ENCODE results near the gene MDH1B.

Gene MDH1B

DNA sequence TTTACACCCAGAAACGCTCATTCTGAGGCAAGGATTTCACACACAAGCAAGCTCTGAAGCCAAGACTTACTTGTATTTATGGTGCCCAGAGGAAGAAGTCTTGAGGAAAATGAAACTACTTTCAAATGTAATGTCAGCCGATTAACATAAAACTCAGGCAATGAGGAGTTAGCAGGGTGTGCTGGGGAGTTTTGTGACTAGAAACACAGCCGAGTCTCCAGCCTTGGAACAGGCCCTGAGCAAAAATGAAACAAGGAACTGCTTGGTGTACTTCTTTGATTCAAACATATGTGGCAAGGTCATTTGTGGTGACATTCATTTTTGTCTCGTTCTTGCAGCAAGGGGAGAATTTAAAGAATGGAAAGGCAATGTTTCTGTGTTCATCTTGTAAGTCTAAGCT lies 51.4 kb downstream of the MDH1B start:
- TF ChIP-seq, protein P1, sequence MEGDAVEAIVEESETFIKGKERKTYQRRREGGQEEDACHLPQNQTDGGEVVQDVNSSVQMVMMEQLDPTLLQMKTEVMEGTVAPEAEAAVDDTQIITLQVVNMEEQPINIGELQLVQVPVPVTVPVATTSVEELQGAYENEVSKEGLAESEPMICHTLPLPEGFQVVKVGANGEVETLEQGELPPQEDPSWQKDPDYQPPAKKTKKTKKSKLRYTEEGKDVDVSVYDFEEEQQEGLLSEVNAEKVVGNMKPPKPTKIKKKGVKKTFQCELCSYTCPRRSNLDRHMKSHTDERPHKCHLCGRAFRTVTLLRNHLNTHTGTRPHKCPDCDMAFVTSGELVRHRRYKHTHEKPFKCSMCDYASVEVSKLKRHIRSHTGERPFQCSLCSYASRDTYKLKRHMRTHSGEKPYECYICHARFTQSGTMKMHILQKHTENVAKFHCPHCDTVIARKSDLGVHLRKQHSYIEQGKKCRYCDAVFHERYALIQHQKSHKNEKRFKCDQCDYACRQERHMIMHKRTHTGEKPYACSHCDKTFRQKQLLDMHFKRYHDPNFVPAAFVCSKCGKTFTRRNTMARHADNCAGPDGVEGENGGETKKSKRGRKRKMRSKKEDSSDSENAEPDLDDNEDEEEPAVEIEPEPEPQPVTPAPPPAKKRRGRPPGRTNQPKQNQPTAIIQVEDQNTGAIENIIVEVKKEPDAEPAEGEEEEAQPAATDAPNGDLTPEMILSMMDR (conservative IDR thresholded peaks at IDR 0.05; ENCODE audit: low read length): no peak
- no peak overlapping the region for H3K4me3 ChIP-seq (ENCODE audit: low read length)
- no peak for DNase-seq (ENCODE audit: low read depth)

DNA sequence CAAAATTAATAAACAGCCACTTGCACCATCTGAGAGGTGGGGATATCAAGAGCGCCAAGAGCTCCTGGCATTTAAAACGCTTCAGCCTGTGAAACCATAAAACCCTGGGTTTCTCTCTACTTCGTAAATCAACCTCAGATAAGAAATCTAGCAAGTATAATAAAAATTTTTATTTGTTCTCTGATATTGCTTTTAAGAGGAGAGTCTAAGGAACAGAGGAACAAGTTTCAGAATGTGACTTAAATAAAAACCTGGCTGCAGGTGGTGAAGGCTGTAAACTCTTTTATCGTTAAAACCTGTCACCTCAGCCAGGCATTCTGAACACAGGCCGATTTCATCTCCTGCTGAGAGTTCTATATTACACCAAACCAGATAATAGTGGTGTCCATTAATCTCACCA lies 56.8 kb downstream of the MDH1B start:
- TF ChIP-seq, protein P1 (conservative IDR thresholded peaks at IDR 0.05; ENCODE audit: low read length): no peak
- DNase-seq (ENCODE audit: low read depth): no peak
- H3K4me3 ChIP-seq (ENCODE audit: low read length): no peak overlapping the region

DNA sequence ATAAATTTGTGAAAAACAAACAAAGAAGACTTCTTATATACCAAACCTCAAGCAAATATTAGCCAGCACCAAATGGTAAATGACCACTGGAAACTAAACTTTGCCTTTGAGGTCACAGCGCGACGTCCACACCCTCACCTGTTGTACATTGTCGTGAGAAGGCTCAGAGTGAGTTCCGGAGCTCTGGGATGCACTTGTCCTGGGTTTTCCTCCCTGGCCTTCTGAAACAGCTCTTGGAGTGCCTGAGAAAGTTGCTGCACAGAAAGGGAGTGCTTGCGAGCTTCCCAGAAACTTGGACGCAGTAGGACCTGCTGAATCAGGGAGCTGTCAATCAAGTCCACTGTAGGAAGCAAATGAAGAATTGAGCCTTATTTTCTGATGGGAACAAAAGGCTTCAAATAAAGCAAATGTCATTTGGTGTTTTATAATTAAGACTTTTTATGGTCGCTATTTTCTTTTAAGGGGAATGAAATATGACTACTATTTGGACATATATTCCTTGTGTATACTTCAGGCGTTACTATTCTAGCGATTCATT lies 57.9 kb downstream of the MDH1B start:
- H3K4me3 ChIP-seq (ENCODE audit: low read length): no peak overlapping the region
- TF ChIP-seq, protein P1 (conservative IDR thresholded peaks at IDR 0.05; ENCODE audit: low read length): no peak
- DNase-seq (ENCODE audit: low read depth): no peak

DNA sequence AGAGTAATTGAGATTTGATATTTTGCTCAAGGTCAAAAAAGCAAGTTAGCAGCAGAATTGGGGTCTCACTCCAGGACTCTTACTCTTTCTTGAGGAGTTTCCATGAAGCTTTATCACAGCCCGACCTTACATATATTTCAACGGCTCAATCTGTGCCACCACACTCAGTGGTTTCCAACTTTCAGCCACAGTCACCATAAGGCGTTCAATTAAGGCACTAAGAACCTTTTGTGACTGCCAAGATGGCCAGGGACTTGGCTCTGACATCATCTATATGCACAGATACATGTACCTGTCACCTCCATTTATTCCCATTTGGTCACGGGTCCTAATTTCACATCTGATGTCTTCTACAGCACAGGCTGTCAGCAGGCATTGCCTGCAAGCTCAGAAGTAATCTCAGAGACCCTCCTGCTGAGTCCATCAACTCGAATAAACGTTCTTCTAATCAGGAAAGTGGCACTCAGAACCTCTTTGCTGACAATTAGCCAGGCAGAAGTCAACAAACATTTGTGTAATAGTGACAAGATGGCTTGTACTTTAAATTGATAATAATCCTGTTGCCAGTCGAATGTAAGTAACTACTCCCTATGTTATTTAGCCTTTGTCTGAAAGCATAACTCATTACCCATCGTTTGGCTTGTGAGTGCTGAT lies 63.0 kb downstream of the MDH1B start:
- H3K4me3 ChIP-seq (ENCODE audit: low read length): no peak overlapping the region
- no peak for DNase-seq (ENCODE audit: low read depth)
- TF ChIP-seq, protein P1 (conservative IDR thresholded peaks at IDR 0.05; ENCODE audit: low read length): no peak

DNA sequence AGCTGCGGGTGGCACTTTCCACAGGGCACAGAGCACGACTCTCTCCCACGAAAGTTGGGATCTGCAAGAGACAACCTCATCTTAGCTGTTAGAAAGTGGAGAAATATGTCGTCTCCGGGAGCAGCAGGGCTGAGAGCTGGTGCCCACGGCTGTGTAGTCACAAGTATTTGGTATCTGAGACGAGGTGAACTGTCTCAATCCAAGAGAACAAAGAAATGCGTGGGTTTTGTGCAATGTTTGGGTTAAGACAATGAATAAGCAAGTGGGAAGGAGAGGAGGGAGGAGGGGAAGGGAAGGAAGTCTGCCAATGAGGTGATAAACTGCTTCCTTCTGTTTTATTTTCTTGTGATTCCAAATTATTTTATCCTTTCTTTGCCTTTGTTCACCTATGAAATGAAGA lies 65.0 kb downstream of the MDH1B start:
- no peak overlapping the region for H3K4me3 ChIP-seq (ENCODE audit: low read length)
- DNase-seq (ENCODE audit: low read depth): no peak
- TF ChIP-seq, protein P1 (conservative IDR thresholded peaks at IDR 0.05; ENCODE audit: low read length): no peak

DNA sequence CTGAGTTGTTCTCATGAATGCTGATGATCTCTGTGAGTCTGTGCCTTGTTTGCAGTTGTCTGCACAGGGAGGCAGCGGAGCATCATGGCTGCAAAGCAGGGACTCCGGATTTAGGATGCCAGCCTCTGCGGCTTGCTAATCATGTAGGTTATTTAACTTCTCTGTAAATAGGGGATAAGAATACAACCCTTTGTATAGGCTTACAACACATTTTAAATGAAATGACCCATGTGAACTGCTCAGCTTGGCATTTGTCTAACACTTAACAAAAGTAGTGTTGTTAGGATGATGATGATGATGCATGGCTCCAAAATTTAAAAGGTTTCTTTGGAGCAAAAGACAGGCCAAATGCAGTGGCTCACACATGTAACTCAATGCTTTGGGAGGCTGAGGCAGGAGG lies 66.3 kb downstream of the MDH1B start:
- no peak for DNase-seq (ENCODE audit: low read depth)
- TF ChIP-seq, protein P1 (conservative IDR thresholded peaks at IDR 0.05; ENCODE audit: low read length): no peak

DNA sequence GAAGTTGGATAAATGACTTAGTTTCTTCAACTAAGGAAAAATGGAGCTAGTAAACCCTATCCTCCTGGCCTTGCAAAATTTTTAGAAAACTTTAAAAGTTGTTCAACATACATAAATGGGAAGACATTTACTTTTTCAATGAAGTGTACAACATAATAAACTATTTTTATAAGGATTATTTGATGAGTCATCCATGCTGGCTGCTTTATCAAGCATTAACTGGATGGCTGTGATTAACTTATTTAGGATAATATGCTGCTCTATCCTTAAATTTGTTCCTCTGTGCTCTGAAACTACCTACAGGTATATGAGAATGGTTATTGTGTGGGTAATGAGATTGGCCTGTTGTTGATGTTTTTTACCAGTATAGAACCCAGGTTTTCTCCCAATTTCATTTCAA lies 68.2 kb downstream of the MDH1B start:
- no peak for DNase-seq (ENCODE audit: low read depth)
- TF ChIP-seq, protein P1 (conservative IDR thresholded peaks at IDR 0.05; ENCODE audit: low read length): no peak
- no peak overlapping the region for H3K4me3 ChIP-seq (ENCODE audit: low read length)

More for the DNA sequence above, 66.3 kb downstream of the MDH1B start:
- H3K4me3 ChIP-seq (ENCODE audit: low read length): no peak overlapping the region

Data from AG10803 (cell line).